ENCODE measurements around the gene RBBP9.

DNA sequence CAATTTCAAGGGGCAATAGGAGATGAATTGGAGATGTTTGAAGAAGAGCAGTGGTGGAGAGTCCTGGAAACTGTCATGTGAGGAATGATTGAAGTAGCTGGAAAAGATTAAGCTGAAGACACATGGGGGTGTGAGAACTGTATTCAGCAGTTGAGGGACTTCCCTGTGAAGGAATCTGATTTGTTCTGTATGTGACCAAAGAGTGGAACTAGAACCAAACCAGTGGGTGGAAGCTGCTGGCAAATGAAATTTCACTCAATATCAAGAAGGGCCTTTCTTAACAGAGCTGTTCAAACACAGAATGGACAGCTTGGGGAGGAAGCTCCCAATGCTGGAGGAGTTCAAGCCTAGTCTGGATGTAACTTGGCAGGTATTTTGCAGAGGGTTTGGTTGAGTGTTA lies 32.0 kb upstream of the RBBP9 start:
- TF ChIP-seq REST (IDR thresholded peaks at IDR 0.05) (no peak), RAD21 (IDR thresholded peaks at IDR 0.05) (no peak), MAX (IDR thresholded peaks at IDR 0.05) (no peak), SP1 (IDR thresholded peaks at IDR 0.05) (no peak), ZBTB33 (IDR thresholded peaks at IDR 0.05) (no peak), GABPA (IDR thresholded peaks at IDR 0.05 in 1 of 2, conservative IDR thresholded peaks at IDR 0.05 in 1 of 2) (no peak), YY1 (IDR thresholded peaks at IDR 0.05) (no peak)
- TF ChIP-seq, protein P1, sequence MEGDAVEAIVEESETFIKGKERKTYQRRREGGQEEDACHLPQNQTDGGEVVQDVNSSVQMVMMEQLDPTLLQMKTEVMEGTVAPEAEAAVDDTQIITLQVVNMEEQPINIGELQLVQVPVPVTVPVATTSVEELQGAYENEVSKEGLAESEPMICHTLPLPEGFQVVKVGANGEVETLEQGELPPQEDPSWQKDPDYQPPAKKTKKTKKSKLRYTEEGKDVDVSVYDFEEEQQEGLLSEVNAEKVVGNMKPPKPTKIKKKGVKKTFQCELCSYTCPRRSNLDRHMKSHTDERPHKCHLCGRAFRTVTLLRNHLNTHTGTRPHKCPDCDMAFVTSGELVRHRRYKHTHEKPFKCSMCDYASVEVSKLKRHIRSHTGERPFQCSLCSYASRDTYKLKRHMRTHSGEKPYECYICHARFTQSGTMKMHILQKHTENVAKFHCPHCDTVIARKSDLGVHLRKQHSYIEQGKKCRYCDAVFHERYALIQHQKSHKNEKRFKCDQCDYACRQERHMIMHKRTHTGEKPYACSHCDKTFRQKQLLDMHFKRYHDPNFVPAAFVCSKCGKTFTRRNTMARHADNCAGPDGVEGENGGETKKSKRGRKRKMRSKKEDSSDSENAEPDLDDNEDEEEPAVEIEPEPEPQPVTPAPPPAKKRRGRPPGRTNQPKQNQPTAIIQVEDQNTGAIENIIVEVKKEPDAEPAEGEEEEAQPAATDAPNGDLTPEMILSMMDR (IDR thresholded peaks at IDR 0.05; ENCODE audit: low read depth, low read length, missing input control), result no peak
- TF ChIP-seq, protein P2, sequence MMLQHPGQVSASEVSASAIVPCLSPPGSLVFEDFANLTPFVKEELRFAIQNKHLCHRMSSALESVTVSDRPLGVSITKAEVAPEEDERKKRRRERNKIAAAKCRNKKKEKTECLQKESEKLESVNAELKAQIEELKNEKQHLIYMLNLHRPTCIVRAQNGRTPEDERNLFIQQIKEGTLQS (IDR thresholded peaks at IDR 0.05), result no peak
